HepG2 (cell line): Measurements from ENCODE around the gene ATP2B2. TPM values are rescaled to one million over a fixed set of nuclear protein-coding genes. Genes with fewer than 3 reads are reported as not detected.

ENCODE experiments used
- CEBPG ChIP-seq: IDR thresholded peaks from 2 replicates; pipeline ENCODE4 v1.6.1; 2016
- GABPA ChIP-seq, 2 experiments: IDR thresholded peaks; 2 replicates each; pipeline ENCODE4 v1.6.1; 2011 to 2016; ENCODE audit warnings: low read depth in 2 of 2, low read length in 1 of 2, missing biosample characterization in 1 of 2, missing genetic modification characterization in 1 of 2
- HIC2 ChIP-seq: sonication (generic); formaldehyde crosslinking; IDR thresholded peaks from 2 replicates; pipeline ENCODE4 v1.9.0; 2022; ENCODE audit warnings: low read depth, missing genetic modification reagents
- NR2F1 ChIP-seq, 2 experiments: fragments of 450-650 bp in 1 of 2; formaldehyde crosslinking in 1 of 2; IDR thresholded peaks; 2 replicates each; pipeline versions ENCODE4 v1.5.0 to v1.6.1; 2016 to 2020; ENCODE audit warnings: mild to moderate bottlenecking in 1 of 2, missing compliant biosample characterization in 1 of 2, missing genetic modification reagents in 1 of 2, moderate library complexity in 1 of 2
- PHF20 ChIP-seq: sonication (generic); formaldehyde crosslinking; IDR thresholded peaks from 2 replicates; pipeline ENCODE4 v1.5.0; 2020; ENCODE audit warnings: mild to moderate bottlenecking, missing genetic modification reagents
- PLSCR1 ChIP-seq: sonication (generic); formaldehyde crosslinking; IDR thresholded peaks from 2 replicates; pipeline ENCODE4 v1.5.0; 2020; ENCODE audit warnings: missing genetic modification reagents, mild to moderate bottlenecking, borderline replicate concordance
- REPIN1 ChIP-seq: sonication (generic); formaldehyde crosslinking; IDR thresholded peaks from 2 replicates; pipeline ENCODE4 v1.8.0; 2022; ENCODE audit warnings: missing genetic modification reagents, low read depth, mild to moderate bottlenecking, borderline replicate concordance
- SCMH1 ChIP-seq: sonication (generic); formaldehyde crosslinking; IDR thresholded peaks from 2 replicates; pipeline ENCODE4 v1.9.0; 2021; ENCODE audit warnings: missing genetic modification reagents, mild to moderate bottlenecking, borderline replicate concordance
- SIN3B ChIP-seq: fragments of 150-350 bp; IDR thresholded peaks from 2 replicates; pipeline ENCODE4 v1.6.1; 2014; ENCODE audit warnings: low read length
- TBL1XR1 ChIP-seq: fragments of 150-350 bp; IDR thresholded peaks from 2 replicates; pipeline ENCODE4 v1.6.1; 2014; ENCODE audit warnings: borderline replicate concordance, low read length; ENCODE audit not compliant: partially characterized antibody
- YY1 ChIP-seq: IDR thresholded peaks from 2 replicates; pipeline ENCODE4 v1.6.1; 2011; ENCODE audit warnings: low read length, low read depth, moderate library complexity, mild to moderate bottlenecking; ENCODE audit not compliant: insufficient read depth, insufficient replicate concordance
- ZBTB33 ChIP-seq: sonication (generic); formaldehyde crosslinking; IDR thresholded peaks from 2 replicates; pipeline ENCODE4 v1.4.0; 2020; ENCODE audit warnings: missing genetic modification reagents
- ZBTB42 ChIP-seq: sonication (generic); formaldehyde crosslinking; IDR thresholded peaks from 2 replicates; pipeline ENCODE4 v1.5.0; 2020; ENCODE audit warnings: mild to moderate bottlenecking, missing genetic modification reagents
- ZBTB44 ChIP-seq: sonication (generic); formaldehyde crosslinking; IDR thresholded peaks from 2 replicates; pipeline ENCODE4 v1.4.0; 2020; ENCODE audit warnings: missing genetic modification reagents
- ZBTB8A ChIP-seq: sonication (generic); formaldehyde crosslinking; IDR thresholded peaks from 2 replicates; pipeline ENCODE4 v1.4.0; 2020; ENCODE audit warnings: mild to moderate bottlenecking, low read depth, missing genetic modification reagents, borderline replicate concordance
- ZKSCAN8 ChIP-seq: IDR thresholded peaks from 2 replicates; pipeline ENCODE4 v1.6.1; 2016; ENCODE audit warnings: borderline replicate concordance, missing genetic modification reagents, missing compliant biosample characterization
- ZNF362 ChIP-seq: sonication (generic); formaldehyde crosslinking; IDR thresholded peaks from 2 replicates; pipeline ENCODE4 v1.4.0; 2020; ENCODE audit warnings: missing genetic modification reagents, mild to moderate bottlenecking, borderline replicate concordance
- ZNF639 ChIP-seq: conservative IDR thresholded peaks from 2 replicates; pipeline ENCODE4 v1.6.1; 2018; ENCODE audit warnings: missing genetic modification reagents
- polyA plus RNA-seq, 8 experiments: library from polyadenylated mRNA; depleted of rRNA in 3 of 8; stranded (reverse) in 7 of 8; unstranded in 1 of 8; fragments of >200 nt; fragmentation: Illumina TruSeq in 4 of 8; extraction: Trizol in 4 of 8; gene quantifications; 2 replicates each; pipeline versions ENCODE4 v1.2.1 to v1.2.3, GENCODE V29; 2011 to 2016; ENCODE audit warnings: low read depth in 4 of 8, missing spikeins in 1 of 8, mixed read lengths in 1 of 8; ENCODE audit not compliant: insufficient read depth in 1 of 8
- total RNA-seq, 5 experiments: library from RNA; depleted of rRNA; stranded (reverse); fragments of >200 nt; fragmentation: Illumina TruSeq; extraction: Trizol; gene quantifications; 2 replicates each; pipeline ENCODE4 v1.2.3, GENCODE V29; 2016; ENCODE audit warnings: low read depth in 1 of 5

Gene ATP2B2
- total and polyA plus RNA-seq, 2 of the 13 experiments (the other 11 are each of a cell fraction or from before 2014, with no cell fraction given), result 1.5 to 2.3 TPM

GRCh38 chr3:10317311-10317960 lies 187.9 kb downstream of the ATP2B2 start (continued):
- TF ChIP-seq HIC2 (CRISPR knock-in tag), result peak; percentile 59; the same call in 1 of the 2 replicates
- TF ChIP-seq ZBTB44, result no peak
- no peak for TF ChIP-seq ZBTB8A
- peak; percentile 41 to 55; a peak in 3 of 4 replicates for TF ChIP-seq NR2F1 (CRISPR knock-in tag; IDR thresholded peaks at IDR 0.05)
- TF ChIP-seq PLSCR1 (CRISPR knock-in tag), result no peak
- TF ChIP-seq YY1, result no peak
- TF ChIP-seq ZKSCAN8, result peak; percentile 68; the same call in 1 of the 2 replicates
- no peak for TF ChIP-seq SCMH1
- no peak for TF ChIP-seq SIN3B
- TF ChIP-seq GABPA (IDR thresholded peaks at IDR 0.05; ENCODE audit: low read depth, low read length), result no peak
- peak; percentile 71 for TF ChIP-seq GABPA (CRISPR knock-in tag; IDR thresholded peaks at IDR 0.05; ENCODE audit: low read depth)
- no peak for TF ChIP-seq ZNF639 (CRISPR knock-in tag)
- TF ChIP-seq CEBPG (CRISPR knock-in tag), result peak; percentile 47
- no peak; the same call in 1 of the 2 replicates for TF ChIP-seq PHF20
- peak; percentile 59; the same call in 1 of the 2 replicates for TF ChIP-seq ZBTB33 (CRISPR knock-in tag)
- 0 out of 2 replicates have a peak, but pooled peaks have one; percentile 13 for TF ChIP-seq REPIN1 (CRISPR knock-in tag)
- no peak; the same call in 1 of the 2 replicates for TF ChIP-seq ZNF362 (CRISPR knock-in tag)
- no peak for TF ChIP-seq ZBTB42 (CRISPR knock-in tag)
- peak; percentile 37 for TF ChIP-seq TBL1XR1
